Neural cell (in vitro differentiated cells): Measurements from ENCODE around the gene IPPK.
A peak's percentile ranks its signal among the peaks of the same experiment; 100 is the strongest.

Experiments used
- EZH2 ChIP-seq: fragments of 200-600, 300-800 bp; shearing (Covaris generic), sonication (generic); IDR thresholded peaks from 2 replicates; pipeline ENCODE4 v1.6.1; 2014; ENCODE audit warnings: antibody characterized with exemption, low read length, borderline replicate concordance, mild to moderate bottlenecking; ENCODE audit not compliant: insufficient read depth, poor library complexity, severe bottlenecking
- POLR2AphosphoS5 ChIP-seq: IDR thresholded peaks from 2 replicates; pipeline ENCODE4 v1.6.1; 2012
- RAD21 ChIP-seq: fragments of 450-650 bp; conservative IDR thresholded peaks from 2 replicates; pipeline ENCODE4 v1.6.1; 2014; ENCODE audit warnings: antibody characterized with exemption, mild to moderate bottlenecking, moderate library complexity
- TF ChIP-seq, protein P1 (sequence below): fragments of 450-650 bp; IDR thresholded peaks from 2 replicates; pipeline ENCODE4 v1.5.1; 2014; ENCODE audit warnings: antibody characterized with exemption, mild to moderate bottlenecking, moderate library complexity; ENCODE audit not compliant: poor library complexity, severe bottlenecking
- TF ChIP-seq, protein P2 (sequence below): IDR thresholded peaks from 2 replicates; pipeline ENCODE4 v1.6.1; 2012; ENCODE audit warnings: borderline replicate concordance

DNA sequence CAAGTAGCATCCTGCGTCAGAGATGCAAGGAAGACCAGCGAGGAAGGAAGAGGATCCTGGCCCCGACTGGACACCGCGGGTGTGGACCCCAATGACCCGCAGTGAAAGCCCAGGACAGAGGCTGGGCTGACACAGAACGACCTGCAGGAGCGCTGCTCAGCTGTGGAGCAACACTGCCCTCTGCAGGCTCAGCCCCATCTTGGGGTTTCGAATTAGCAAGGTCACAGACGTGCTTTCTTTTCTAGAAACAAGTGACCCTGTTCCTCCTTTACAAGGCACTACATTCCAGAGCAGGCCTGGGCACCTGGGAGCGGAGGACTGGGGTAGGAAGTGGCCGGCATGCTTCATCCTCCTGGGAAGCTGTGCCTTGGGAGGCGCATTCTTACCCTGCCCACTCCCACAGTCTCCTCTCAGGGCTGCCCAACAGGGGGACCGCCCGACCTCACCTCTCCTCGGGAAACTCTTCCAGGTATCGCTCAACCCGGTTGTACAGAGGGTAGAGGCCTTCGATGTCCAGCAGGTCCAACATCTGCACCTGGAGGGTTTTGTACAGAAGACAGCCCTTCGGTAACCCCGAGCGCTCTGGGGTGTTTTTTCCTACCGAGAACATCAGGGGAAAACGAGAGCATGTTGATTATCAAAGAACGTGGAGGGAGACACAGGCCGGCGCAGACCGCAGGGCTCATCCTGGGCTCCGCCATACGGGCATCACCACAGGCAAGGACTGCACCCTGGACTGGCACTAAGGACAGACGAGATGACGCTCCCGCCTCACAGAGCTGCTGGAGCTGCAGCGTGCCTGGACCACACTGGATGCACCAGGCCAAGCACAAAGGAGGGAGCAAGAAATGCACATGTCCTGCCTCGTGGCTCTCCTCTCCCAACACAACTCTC is 35.0 kb downstream of the IPPK start:
- peak; percentile 85 for TF ChIP-seq RAD21
- TF ChIP-seq, protein P1, sequence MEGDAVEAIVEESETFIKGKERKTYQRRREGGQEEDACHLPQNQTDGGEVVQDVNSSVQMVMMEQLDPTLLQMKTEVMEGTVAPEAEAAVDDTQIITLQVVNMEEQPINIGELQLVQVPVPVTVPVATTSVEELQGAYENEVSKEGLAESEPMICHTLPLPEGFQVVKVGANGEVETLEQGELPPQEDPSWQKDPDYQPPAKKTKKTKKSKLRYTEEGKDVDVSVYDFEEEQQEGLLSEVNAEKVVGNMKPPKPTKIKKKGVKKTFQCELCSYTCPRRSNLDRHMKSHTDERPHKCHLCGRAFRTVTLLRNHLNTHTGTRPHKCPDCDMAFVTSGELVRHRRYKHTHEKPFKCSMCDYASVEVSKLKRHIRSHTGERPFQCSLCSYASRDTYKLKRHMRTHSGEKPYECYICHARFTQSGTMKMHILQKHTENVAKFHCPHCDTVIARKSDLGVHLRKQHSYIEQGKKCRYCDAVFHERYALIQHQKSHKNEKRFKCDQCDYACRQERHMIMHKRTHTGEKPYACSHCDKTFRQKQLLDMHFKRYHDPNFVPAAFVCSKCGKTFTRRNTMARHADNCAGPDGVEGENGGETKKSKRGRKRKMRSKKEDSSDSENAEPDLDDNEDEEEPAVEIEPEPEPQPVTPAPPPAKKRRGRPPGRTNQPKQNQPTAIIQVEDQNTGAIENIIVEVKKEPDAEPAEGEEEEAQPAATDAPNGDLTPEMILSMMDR, result peak; percentile 87
- TF ChIP-seq, protein P2, sequence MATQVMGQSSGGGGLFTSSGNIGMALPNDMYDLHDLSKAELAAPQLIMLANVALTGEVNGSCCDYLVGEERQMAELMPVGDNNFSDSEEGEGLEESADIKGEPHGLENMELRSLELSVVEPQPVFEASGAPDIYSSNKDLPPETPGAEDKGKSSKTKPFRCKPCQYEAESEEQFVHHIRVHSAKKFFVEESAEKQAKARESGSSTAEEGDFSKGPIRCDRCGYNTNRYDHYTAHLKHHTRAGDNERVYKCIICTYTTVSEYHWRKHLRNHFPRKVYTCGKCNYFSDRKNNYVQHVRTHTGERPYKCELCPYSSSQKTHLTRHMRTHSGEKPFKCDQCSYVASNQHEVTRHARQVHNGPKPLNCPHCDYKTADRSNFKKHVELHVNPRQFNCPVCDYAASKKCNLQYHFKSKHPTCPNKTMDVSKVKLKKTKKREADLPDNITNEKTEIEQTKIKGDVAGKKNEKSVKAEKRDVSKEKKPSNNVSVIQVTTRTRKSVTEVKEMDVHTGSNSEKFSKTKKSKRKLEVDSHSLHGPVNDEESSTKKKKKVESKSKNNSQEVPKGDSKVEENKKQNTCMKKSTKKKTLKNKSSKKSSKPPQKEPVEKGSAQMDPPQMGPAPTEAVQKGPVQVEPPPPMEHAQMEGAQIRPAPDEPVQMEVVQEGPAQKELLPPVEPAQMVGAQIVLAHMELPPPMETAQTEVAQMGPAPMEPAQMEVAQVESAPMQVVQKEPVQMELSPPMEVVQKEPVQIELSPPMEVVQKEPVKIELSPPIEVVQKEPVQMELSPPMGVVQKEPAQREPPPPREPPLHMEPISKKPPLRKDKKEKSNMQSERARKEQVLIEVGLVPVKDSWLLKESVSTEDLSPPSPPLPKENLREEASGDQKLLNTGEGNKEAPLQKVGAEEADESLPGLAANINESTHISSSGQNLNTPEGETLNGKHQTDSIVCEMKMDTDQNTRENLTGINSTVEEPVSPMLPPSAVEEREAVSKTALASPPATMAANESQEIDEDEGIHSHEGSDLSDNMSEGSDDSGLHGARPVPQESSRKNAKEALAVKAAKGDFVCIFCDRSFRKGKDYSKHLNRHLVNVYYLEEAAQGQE, result no peak
- TF ChIP-seq EZH2, result no peak
- no peak for TF ChIP-seq POLR2AphosphoS5
